ENCODE data around the gene MED12L. TPM values are rescaled to one million over a fixed set of nuclear protein-coding genes. Genes with fewer than 3 reads are reported as not detected.

Gene MED12L
- total and polyA plus RNA-seq, 9 of the 15 experiments (the other 6 are each of a cell fraction or from before 2014, with no cell fraction given): not detected

DNA sequence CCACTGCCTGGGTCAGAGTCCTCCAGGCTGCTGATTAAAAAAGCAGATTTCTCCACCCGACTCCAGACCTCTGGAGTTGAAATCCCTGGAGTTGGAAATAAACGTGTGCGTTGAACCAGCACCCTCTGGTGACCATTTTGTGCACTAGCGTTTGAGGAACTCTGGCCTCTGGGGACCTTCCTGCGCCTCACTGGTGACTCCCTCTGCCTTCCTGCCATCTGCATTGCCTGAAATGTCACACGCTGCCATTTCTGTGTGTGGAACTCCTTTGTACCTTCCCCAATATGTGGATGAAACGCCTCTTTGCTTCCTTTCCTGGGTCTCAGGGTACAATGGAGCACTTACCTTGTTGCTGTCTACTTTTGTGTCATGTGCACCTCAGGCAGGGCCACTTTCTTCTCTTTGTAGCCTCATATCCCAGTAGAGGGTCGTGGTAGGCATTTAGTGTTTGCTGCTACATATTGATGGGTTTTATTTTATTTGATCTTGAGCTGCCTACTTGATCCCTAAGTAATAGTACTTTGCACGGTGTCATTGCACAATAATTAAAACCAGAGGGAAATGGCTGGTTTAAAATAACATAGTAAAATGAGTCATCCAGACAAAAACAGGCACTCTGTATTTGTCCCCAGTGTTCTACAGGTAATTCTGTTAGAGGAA, 60.7 kb downstream of the MED12L start (continued):
- TF ChIP-seq HDAC3 (IDR thresholded peaks at IDR 0.05; ENCODE audit: borderline replicate concordance, partially characterized antibody) (no peak), RBM39 (optimal IDR thresholded peaks at IDR 0.05; ENCODE audit: low read depth, low read length) (no peak), HNRNPH1 (optimal IDR thresholded peaks at IDR 0.05; ENCODE audit: low read depth, low read length) (no peak), ZSCAN29 (IDR thresholded peaks at IDR 0.05) (no peak), ZNF518B (CRISPR knock-in tag; IDR thresholded peaks at IDR 0.05) (no peak), RAD21 (CRISPR knock-in tag; conservative IDR thresholded peaks at IDR 0.05 in 1 of 2, IDR thresholded peaks at IDR 0.05 in 1 of 2) (peak; percentile 85 to 91), BMI1 (IDR thresholded peaks at IDR 0.05; ENCODE audit: low read length) (0 out of 2 replicates have a peak, but pooled peaks have one; percentile 19), CEBPG (CRISPR knock-in tag; IDR thresholded peaks at IDR 0.05) (no peak), CEBPG (tag; conservative IDR thresholded peaks at IDR 0.05 in 1 of 2, IDR thresholded peaks at IDR 0.05 in 1 of 2) (peak in 1 of 2 experiments; percentile 78; a peak in 3 of 4 replicates)

All from K562 (cell line).